GM12878 (cell line): ENCODE results near the gene SERPINI1.
"Not testable (repeated sequence)": the region's sequence is repeated elsewhere in the genome, so short reads cannot be mapped to it uniquely, and the experiment has no call there.

Experiments
- CREB1 ChIP-seq: IDR thresholded peaks from 2 replicates; pipeline ENCODE4 v1.6.1; 2012; ENCODE audit warnings: low read depth, mild to moderate bottlenecking, inconsistent platforms
- ESRRA ChIP-seq: IDR thresholded peaks from 2 replicates; pipeline ENCODE4 v1.6.1; 2012; ENCODE audit warnings: mild to moderate bottlenecking, low read length, improper control_type of control experiment
- EZH2 ChIP-seq: IDR thresholded peaks from 2 replicates; pipeline ENCODE4 v1.6.1; 2012; ENCODE audit warnings: low read depth, mild to moderate bottlenecking, control low read depth, inconsistent platforms, low read length, borderline replicate concordance; ENCODE audit not compliant: control insufficient read depth
- IRF4 ChIP-seq: IDR thresholded peaks from 2 replicates; pipeline ENCODE4 v1.6.1; 2011; ENCODE audit warnings: low read depth, low read length
- RBBP5 ChIP-seq: fragments of 200-600 bp; sonication (generic); conservative IDR thresholded peaks from 2 replicates; pipeline ENCODE4 v1.6.1; 2016
- TF ChIP-seq, protein P1 (sequence below), 3 experiments: IDR thresholded peaks in 2 of 3; conservative IDR thresholded peaks in 1 of 3; 2 replicates each; pipeline ENCODE4 v1.5.1; 2011; ENCODE audit warnings: low read depth in 3 of 3, low read length in 3 of 3, mild to moderate bottlenecking in 3 of 3, control low read depth in 2 of 3, moderate library complexity in 2 of 3, inconsistent platforms in 1 of 3, mixed read lengths in 1 of 3; ENCODE audit not compliant: control insufficient read depth in 2 of 3, insufficient read depth in 1 of 3; ENCODE audit errors: extremely low read depth in 1 of 3

DNA sequence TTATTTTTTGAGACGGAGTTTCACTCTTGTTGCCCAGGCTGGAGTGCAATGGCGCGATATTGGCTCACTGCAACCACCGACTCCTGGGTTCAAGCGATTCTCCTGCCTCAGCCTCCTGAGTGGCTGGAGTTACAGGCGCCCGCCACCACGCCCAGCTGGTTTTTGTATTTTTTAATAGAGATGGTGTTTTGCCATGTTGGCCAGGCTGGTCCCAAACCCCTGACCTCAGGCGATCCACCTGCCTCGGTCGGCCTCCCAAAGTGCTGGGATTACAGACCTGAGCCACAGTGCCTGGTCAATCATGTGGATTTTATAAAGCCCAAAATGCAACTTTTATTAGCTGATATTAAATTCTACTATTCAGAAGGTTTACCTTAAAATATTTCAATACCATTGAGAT lies 92.1 kb downstream of the SERPINI1 start:
- not testable (repeated sequence) for TF ChIP-seq CREB1, RBBP5, EZH2, ESRRA, IRF4
- TF ChIP-seq, protein P1, sequence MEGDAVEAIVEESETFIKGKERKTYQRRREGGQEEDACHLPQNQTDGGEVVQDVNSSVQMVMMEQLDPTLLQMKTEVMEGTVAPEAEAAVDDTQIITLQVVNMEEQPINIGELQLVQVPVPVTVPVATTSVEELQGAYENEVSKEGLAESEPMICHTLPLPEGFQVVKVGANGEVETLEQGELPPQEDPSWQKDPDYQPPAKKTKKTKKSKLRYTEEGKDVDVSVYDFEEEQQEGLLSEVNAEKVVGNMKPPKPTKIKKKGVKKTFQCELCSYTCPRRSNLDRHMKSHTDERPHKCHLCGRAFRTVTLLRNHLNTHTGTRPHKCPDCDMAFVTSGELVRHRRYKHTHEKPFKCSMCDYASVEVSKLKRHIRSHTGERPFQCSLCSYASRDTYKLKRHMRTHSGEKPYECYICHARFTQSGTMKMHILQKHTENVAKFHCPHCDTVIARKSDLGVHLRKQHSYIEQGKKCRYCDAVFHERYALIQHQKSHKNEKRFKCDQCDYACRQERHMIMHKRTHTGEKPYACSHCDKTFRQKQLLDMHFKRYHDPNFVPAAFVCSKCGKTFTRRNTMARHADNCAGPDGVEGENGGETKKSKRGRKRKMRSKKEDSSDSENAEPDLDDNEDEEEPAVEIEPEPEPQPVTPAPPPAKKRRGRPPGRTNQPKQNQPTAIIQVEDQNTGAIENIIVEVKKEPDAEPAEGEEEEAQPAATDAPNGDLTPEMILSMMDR (IDR thresholded peaks at IDR 0.05 in 2 of 3, conservative IDR thresholded peaks at IDR 0.05 in 1 of 3; ENCODE audit: control insufficient read depth in 2 of 3, extremely low read depth in 1 of 3, insufficient read depth in 1 of 3, low read depth in 3 of 3, low read length in 3 of 3), result not testable (repeated sequence)
